ENCODE measurements around the gene ADGRE2.
"Not testable (repeated sequence)": the region's sequence is repeated elsewhere in the genome, so short reads cannot be mapped to it uniquely, and the experiment has no call there.

ADGRE2 gene

DNA sequence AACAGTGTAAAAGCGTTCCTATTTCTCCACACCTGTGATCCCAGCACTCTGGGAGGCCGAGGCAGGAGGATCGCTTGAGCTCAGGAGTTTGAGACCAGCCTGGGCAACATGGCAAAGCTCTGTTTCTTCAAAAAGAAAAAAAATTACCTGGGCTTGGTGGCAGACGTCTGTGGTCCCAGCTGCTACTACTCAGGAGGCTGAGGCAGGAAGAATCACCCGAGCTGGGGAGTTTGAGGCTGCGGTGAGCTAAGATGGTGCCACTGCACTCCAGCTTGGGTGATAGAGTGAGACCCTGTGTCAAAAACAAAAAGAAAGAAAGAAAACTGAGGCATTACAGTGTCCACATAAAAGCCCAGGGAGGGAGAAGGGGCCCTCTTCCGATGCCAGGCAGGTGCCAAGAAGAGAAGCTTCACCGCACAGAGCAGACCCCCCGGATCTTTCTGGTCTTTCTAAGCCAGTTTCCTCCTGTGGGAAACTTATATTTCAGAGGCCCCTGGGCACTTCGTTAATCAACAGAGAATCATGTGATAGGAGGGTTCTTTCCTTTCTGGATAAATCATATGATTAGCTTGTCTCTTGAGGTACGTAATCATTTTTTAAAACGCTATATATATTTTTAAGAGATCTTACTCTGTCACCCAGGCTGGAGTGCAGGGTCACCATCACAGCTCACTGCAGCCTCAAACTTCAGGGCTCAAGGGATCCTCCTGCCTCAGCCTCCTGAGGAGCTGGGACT, at the start of gene ADGRE2:
ADGRE2 (minus strand) TSS at position 451 of the 736 bp plus-strand sequence. CDS start 1,804 bp downstream, outside the sequence.
- DNase-seq (ENCODE audit: low read depth in 1 of 2, low spot score in 1 of 2): not testable (repeated sequence)

DNA sequence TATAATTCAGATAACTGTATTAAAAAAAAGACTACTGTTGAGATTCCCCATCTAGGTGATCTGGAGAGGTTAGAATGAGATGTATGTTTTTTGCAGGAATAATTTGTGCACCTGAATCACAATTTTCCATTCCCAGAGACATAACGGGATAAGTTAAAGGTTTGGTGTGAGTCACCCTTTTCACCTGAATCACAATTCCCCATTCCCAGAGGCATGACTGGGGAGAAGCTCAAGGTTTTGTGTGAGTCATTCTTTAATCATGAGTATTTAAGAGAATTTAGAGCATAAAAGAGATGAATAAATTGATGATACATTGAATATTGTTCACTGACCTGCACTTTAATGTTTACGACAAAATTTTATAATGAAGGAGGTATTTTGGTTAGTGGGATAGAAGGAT, 47.6 kb upstream of the ADGRE2 start:
- DNase-seq (ENCODE audit: low read depth in 1 of 2, low spot score in 1 of 2): no peak

DNA sequence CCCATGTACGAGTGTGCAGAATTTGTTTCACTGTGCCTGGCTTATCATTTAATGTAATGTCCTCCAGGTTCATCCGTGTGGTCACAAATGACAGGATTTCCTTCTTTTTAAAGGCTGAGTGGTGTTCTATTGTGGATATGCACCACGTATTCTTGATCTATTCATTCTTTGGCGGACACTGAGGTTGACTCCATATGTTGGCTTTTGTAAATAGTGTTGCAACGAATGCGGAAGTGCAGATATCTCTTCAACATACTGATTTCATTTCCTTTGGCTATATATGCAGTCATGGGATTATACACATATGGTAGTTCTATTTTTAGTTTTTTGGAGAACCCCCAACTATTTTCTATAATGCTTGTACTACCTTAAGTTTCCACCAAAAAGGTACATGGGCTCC, 43.6 kb upstream of the ADGRE2 start:
- DNase-seq (ENCODE audit: low read depth in 1 of 2, low spot score in 1 of 2): no peak

- no peak for DNase-seq (ENCODE audit: low read depth in 1 of 2, low spot score in 1 of 2)
Measured at GRCh38 chr19:14818588-14818987, 40.2 kb upstream of the ADGRE2 start.

DNA sequence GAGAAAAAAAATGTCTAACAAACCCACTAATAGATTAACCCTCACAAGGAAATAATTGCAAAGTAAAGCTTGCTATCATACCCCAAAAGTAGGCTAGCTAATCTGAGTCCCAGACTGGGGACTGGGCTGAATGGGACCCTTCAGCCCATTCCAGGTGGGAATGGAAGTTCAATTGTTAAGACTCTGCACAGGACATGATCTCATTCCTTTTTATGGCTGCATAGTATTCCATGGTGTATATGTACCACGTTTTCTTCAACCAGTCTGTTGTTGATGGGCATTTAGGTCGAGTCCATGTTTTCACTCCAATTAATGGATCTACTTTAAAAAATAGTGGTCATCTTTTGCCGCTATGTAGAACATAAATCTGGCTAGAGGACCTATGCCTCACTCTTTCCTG, 38.7 kb upstream of the ADGRE2 start:
- no peak for DNase-seq (ENCODE audit: low read depth in 1 of 2, low spot score in 1 of 2)

GRCh38 chr19:14814982-14815652, 36.8 kb upstream of the ADGRE2 start:
- DNase-seq (ENCODE audit: low read depth in 1 of 2, low spot score in 1 of 2): no peak

- DNase-seq (ENCODE audit: low read depth in 1 of 2, low spot score in 1 of 2): no peak
Measured at GRCh38 chr19:14809272-14810057, 31.1 kb upstream of the ADGRE2 start.

- DNase-seq (ENCODE audit: low read depth in 1 of 2, low spot score in 1 of 2): no peak
Measured at GRCh38 chr19:14804765-14805164, 26.4 kb upstream of the ADGRE2 start.

DNA sequence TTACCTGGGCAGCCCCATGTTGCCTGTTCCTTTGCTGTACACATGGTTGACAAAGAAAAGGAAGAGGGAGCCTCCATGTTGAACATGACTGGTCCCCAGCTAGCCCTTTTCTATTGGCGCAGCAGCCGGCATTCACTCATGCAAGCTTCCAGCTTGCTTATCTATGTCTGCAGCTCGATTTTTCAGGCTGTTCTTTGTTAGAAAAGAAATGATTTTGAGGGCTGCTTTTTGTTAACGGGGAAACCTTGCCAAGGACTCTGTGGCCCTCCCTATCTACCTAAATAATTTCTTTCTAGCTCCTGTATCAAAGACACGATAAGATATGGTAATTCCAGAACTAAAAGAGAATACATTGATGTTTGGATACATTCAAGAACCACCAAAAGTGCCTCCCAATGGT, 20.4 kb upstream of the ADGRE2 start:
- no peak for DNase-seq (ENCODE audit: low read depth in 1 of 2, low spot score in 1 of 2)

- no peak for DNase-seq (ENCODE audit: low read depth in 1 of 2, low spot score in 1 of 2)
Measured at GRCh38 chr19:14796021-14796420, 17.7 kb upstream of the ADGRE2 start.

DNA sequence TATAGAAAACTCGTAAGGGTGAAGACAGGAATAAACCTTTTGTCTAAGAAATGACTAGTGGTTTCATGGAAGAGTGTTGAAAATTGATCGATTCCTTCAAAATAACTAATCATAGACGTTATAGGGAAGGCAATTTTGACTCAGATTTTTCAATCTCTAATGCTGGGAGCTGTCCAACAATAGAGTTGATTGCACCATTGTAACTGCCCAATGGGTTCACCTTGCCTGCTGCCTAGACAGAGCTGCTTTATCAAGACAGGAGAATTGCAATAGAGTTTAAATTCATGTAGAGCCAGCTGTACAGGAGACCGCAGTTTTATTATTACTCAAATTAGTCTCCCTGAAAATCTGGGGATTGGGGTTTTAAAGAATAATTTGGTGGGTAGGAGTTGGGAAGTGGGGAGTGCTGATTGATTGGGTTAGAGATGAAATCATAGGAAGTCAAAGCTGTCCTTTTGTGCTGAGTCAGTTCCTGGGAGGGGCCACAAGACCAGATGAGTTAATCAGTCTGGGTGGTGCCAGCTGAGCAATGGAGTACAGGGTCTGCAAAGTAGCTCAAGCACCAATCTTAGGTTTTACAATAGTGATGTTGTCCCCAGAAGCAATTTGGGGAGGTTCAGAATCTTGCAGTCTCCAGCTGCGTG, 16.8 kb upstream of the ADGRE2 start:
- DNase-seq (ENCODE audit: low read depth in 1 of 2, low spot score in 1 of 2): no peak

DNA sequence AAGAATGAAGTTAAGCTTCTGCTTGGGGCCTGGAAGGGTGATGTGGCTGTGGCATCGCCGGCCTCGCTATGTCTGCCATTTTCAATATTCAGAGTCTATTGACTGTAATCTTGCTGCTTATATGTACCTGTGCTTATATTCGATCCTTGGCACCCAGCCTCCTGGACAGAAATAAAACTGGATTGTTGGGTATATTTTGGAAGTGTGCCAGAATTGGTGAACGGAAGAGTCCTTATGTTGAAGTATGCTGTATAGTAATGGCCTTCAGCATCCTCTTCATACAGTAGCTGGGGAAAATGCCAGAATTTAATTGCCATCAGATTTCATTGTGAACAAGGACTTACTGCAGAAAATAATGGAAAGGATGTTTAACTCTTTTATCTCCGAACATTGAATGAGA, 13.9 kb upstream of the ADGRE2 start:
- DNase-seq (ENCODE audit: low read depth in 1 of 2, low spot score in 1 of 2): not testable (repeated sequence)

- DNase-seq (ENCODE audit: low read depth in 1 of 2, low spot score in 1 of 2): no peak
Measured at GRCh38 chr19:14786421-14786851, 8.1 kb upstream of the ADGRE2 start.

DNA sequence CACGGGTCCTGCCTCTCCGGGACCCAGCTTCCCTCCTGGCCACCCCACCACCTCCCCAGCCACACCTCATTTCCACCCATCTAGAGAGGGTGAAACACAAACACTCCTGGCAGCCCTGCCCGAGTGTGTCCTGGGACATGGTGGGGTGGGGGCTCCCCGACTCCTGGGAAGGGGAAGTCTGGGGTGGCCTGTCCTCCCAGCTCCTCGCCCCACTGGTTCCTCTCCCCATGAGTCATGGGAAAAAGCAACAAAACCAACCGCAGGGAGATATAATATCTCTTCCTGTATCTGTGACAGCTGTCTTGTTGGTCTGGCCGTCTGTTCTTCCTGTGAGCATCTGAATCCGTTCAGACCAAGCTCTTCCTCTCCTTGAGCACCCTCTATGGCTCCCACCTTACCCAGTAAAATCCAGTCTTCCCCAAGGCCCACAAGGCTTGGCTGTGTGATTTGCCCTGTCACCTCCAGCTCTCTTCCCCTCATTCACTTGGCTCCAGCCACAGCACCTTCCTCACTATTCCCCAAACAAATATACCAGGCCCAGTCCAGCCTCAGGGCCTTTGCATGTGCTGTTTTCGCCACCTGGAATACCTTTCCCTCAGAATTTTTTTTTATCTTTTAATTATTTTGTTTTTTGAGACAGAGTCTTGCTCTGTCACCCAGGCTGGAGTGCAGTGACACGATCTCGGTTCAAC, 6.9 kb upstream of the ADGRE2 start:
- not testable (repeated sequence) for DNase-seq (ENCODE audit: low read depth in 1 of 2, low spot score in 1 of 2)

DNA sequence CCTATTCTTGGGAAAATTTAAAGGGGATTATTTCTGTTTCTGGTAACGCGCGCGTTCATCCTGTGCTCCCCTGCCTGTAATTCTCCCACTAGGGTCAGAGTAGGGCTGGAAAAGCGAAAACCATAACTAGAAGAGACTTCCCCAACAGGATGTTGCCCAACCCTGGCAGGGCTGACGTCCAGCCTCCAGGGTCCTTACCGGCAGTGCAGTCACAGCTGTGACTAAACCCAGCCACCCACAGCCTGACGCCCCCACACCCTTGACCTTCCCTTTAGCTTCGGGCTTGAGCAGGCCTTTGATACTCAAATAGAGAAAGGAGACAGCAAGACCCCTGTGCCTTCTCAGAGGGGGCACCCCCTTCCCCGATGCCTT, 6.4 kb upstream of the ADGRE2 start:
- not testable (repeated sequence) for DNase-seq (ENCODE audit: low read depth in 1 of 2, low spot score in 1 of 2)

DNA sequence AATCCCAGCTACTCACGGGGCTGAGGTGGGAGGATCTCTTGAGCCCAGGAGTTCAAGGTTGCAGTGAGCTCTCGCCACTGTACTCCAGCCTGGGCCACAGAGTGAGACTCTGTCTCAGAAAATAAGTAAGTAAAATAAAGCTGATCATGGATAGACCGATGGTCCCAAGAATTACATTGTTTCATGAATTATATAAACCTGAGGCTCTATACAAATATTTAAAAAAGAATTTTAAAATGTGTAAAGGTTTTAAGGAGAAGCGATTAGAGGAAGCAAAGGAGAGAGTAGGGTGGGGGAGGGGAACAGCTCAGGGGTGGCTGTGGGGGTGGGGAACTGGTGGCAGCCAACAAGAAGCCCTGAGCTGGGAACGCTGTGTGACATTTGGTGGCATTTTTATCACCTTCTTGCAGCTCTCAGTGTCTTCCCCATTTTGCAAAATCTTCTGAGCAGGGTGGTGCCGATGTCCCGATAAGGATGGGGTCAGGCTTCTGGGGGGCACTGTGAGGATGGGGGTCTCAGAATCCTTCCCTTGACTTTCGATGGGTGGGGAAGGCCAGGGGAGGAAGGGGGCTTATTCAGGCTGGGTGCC, 5.1 kb upstream of the ADGRE2 start:
- DNase-seq (ENCODE audit: low read depth in 1 of 2, low spot score in 1 of 2): not testable (repeated sequence)

DNA sequence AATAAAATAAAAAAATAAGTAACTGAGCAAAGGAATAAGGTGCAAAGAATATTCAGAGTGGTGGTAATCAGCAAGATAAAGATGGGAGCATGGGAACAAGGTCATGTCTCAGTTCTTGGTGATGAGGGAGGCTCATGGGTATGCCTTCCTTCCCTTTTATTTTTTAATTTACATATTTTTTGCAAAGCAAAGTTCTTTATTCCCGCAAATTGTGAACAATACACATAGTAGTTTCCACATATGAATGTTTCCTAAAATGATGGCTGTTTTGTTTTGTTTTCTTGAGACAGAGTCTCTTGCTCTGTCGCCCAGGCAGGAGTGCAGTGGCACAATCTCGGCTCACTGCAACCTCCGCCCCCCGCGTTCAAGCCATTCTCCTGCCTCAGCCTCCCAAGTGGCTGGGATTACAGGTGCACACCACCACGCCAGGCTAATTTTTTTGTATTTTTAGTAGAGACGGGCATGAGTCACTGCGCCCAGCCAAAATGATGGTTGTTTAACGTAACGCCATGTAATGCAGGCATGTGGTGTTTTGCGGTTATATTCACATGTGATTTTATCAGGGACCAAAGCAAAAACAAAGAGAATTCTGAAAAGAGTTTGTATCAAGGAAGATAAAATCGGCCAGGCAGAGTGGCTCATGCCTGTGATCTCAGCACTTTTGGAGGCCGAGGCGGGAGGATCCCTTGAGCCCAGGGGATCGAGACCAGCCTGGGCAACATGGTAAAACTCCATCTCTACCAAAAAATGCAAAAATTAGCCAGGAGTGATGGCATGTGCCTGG, 4.5 kb upstream of the ADGRE2 start:
- no peak for DNase-seq (ENCODE audit: low read depth in 1 of 2, low spot score in 1 of 2)

DNA sequence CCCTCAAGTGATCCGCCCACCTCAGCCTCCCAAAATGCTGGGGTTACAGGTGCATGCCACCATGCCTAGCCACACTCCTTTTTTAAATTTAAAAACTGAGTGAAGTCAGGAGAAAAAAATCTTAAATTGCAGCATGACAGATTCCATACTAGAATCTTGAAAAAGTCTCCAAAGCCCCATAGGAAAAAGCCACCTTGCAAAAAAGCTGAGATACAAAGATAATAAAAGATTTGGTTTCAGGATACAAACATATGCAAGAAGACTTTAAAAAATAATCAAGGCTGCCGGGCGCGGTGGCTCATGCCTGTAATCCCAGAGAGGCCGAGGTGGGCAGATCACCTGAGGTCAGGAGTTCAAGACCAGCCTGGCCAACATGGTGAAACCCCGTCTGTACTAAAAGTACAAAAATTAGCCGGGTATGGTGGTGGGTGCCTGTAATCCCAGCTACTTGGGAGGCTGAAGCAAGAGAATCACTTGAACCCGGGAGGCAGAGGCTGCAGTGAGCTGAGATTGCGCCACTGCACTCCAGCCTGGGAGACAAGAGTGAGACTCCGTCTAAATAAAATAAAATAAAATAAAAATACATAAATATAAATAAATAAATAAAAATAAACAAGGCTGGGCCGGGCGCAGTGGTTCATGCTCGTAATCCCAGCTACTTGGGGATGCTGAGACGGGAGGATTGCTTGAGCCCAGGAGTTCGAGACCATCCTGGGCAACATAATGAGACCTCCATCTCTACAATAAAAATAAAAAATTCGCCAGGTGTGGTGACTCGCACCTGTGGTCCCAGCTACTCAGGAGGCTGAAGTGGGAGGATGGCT, 3.6 kb upstream of the ADGRE2 start:
- not testable (repeated sequence) for DNase-seq (ENCODE audit: low read depth in 1 of 2, low spot score in 1 of 2)

All from activated T-helper 1 cell treated with anti-CD3 and anti-CD28 coated beads, Interleukin-2, amount 50 U/mL, for 16 hours (primary cell).